Osteoblast (primary cell): Measurements from ENCODE around the gene MUC3A. TPM values are rescaled to one million over a fixed set of nuclear protein-coding genes. Genes with fewer than 3 reads are reported as not detected.
"Not testable (repeated sequence)": the region's sequence is repeated elsewhere in the genome, so short reads cannot be mapped to it uniquely, and the experiment has no call there.

Experiments used
- DNase-seq: peaks from one replicate; pipeline ENCODE4 v3.0.0; 2011; ENCODE audit warnings: low spot score, mixed read lengths; ENCODE audit not compliant: insufficient read length; ENCODE audit errors: missing footprints
- H2AFZ ChIP-seq: 2 replicates; pipeline ENCODE4 v1.6.0; 2011; ENCODE audit warnings: mild to moderate bottlenecking, low read length
- H3K27ac ChIP-seq: 2 replicates; pipeline ENCODE4 v1.5.1; 2011; ENCODE audit warnings: mild to moderate bottlenecking, low read depth, low read length, moderate library complexity
- H3K27me3 ChIP-seq: 2 replicates; pipeline ENCODE4 v1.6.0; 2012; ENCODE audit warnings: mild to moderate bottlenecking, control low read depth, inconsistent platforms, low read length, moderate library complexity; ENCODE audit not compliant: insufficient read depth
- H3K36me3 ChIP-seq: 2 replicates; pipeline ENCODE4 v1.5.1; 2011; ENCODE audit warnings: mild to moderate bottlenecking, low read length, control low read depth, moderate library complexity; ENCODE audit not compliant: insufficient read depth
- H3K4me1 ChIP-seq: 2 replicates; pipeline ENCODE4 v1.5.1; 2011; ENCODE audit warnings: mild to moderate bottlenecking, low read length, control low read depth, moderate library complexity; ENCODE audit not compliant: insufficient read depth
- H3K4me2 ChIP-seq: 2 replicates; pipeline ENCODE4 v1.6.0; 2011; ENCODE audit warnings: mild to moderate bottlenecking, low read length; ENCODE audit not compliant: insufficient read depth
- H3K4me3 ChIP-seq: fragments of 200-600 bp; sonication (generic); 3 replicates; pipeline ENCODE4 v1.5.1; 2012; ENCODE audit warnings: mild to moderate bottlenecking, low read length, inconsistent platforms; ENCODE audit not compliant: insufficient read depth
- H3K79me2 ChIP-seq: 2 replicates; pipeline ENCODE4 v1.6.0; 2012; ENCODE audit warnings: mild to moderate bottlenecking, low read length, control low read depth, inconsistent platforms; ENCODE audit not compliant: insufficient read depth
- H3K9me3 ChIP-seq: 2 replicates; pipeline ENCODE4 v1.5.1; 2011; ENCODE audit warnings: low read depth, low read length, control low read depth
- H4K20me1 ChIP-seq: 2 replicates; pipeline ENCODE4 v1.6.0; 2012; ENCODE audit warnings: mild to moderate bottlenecking, low read length, control low read depth; ENCODE audit not compliant: insufficient read depth
- CTCF ChIP-seq: IDR thresholded peaks from 2 replicates; pipeline ENCODE4 v1.5.1; 2011; ENCODE audit warnings: mild to moderate bottlenecking, low read depth, low read length, moderate library complexity; ENCODE audit errors: extremely low read depth
- total RNA-seq: library from RNA; depleted of rRNA; stranded (reverse); fragments of >200 nt; gene quantifications from 2 replicates; pipeline ENCODE4 v1.2.3, GENCODE V29; 2012

The MUC3A gene
- total RNA-seq, 1 donor, result not detected

- Histone ChIP-seq H3K27ac (peak overlapping the region; percentile 57), H3K4me2 (no peak overlapping the region), H4K20me1 (no peaks in the 10 kb centered on the region), H3K79me2 (no peaks in the 10 kb centered on the region), H3K4me1 (no peaks in the 10 kb centered on the region), H3K9me3 (no peaks in the 10 kb centered on the region), H3K36me3 (no peaks in the 10 kb centered on the region), H3K4me3 (no peak overlapping the region), H2AFZ (no peak overlapping the region), H3K27me3 (no peaks in the 10 kb centered on the region)
- TF ChIP-seq CTCF, result no peak
- peak; percentile 82 for DNase-seq
Measured at GRCh38 chr7:100983451-100984187, 34.3 kb downstream of the MUC3A start.

GRCh38 chr7:100984241-100984918, 35.0 kb downstream of the MUC3A start:
- not testable (repeated sequence) for H3K4me2 ChIP-seq, H3K27me3 ChIP-seq, H3K36me3 ChIP-seq, H2AFZ ChIP-seq, H3K9me3 ChIP-seq, H3K79me2 ChIP-seq, DNase-seq, H4K20me1 ChIP-seq, H3K4me1 ChIP-seq, H3K4me3 ChIP-seq
- H3K27ac ChIP-seq, result peak overlapping the region; percentile 57

- H3K4me2 ChIP-seq, H3K4me3 ChIP-seq, H3K4me1 ChIP-seq, H3K79me2 ChIP-seq, H3K27me3 ChIP-seq, H2AFZ ChIP-seq, DNase-seq, H3K36me3 ChIP-seq, H3K9me3 ChIP-seq, H3K27ac ChIP-seq, H4K20me1 ChIP-seq: not testable (repeated sequence)
Measured at GRCh38 chr7:100985033-100985797, 35.9 kb downstream of the MUC3A start.

GRCh38 chr7:100991631-100992030, 42.3 kb downstream of the MUC3A start:
- Histone ChIP-seq H3K4me1 (no peaks in the 10 kb centered on the region), H3K79me2 (no peaks in the 10 kb centered on the region), H3K4me3 (no peak overlapping the region), H2AFZ (no peak overlapping the region), H3K36me3 (no peaks in the 10 kb centered on the region), H4K20me1 (no peaks in the 10 kb centered on the region), H3K27ac (no peak overlapping the region), H3K9me3 (no peaks in the 10 kb centered on the region), H3K27me3 (no peaks in the 10 kb centered on the region), H3K4me2 (no peak overlapping the region)
- DNase-seq, result peak; percentile 64
- no peak for TF ChIP-seq CTCF

GRCh38 chr7:100992280-100992679, 42.9 kb downstream of the MUC3A start:
- peak; percentile 54 for DNase-seq
- H4K20me1 ChIP-seq, H3K36me3 ChIP-seq, H3K4me1 ChIP-seq, H3K27ac ChIP-seq, H3K9me3 ChIP-seq, H3K4me3 ChIP-seq, H3K4me2 ChIP-seq, H2AFZ ChIP-seq, H3K27me3 ChIP-seq, H3K79me2 ChIP-seq: not testable (repeated sequence)

- H3K4me2 ChIP-seq, H3K27me3 ChIP-seq, DNase-seq, H4K20me1 ChIP-seq, H3K27ac ChIP-seq, H3K36me3 ChIP-seq, H3K4me3 ChIP-seq, H2AFZ ChIP-seq, H3K79me2 ChIP-seq, H3K9me3 ChIP-seq, H3K4me1 ChIP-seq: not testable (repeated sequence)
Measured at GRCh38 chr7:100994671-100995070, 45.3 kb downstream of the MUC3A start.

- H3K27me3 ChIP-seq, H3K4me1 ChIP-seq, H3K4me3 ChIP-seq, H4K20me1 ChIP-seq, H3K4me2 ChIP-seq, DNase-seq, H2AFZ ChIP-seq, H3K79me2 ChIP-seq, H3K36me3 ChIP-seq, H3K9me3 ChIP-seq, H3K27ac ChIP-seq: not testable (repeated sequence)
Measured at GRCh38 chr7:100998530-100998929, 49.2 kb downstream of the MUC3A start.
